GM19467 (cell line): Measurements from ENCODE around the gene PTHLH.

ENCODE experiments used
- ATAC-seq: cut with Tn5 transposase; IDR thresholded peaks from one replicate; pipeline ENCODE4 v1.9.1; 2021; ENCODE audit warnings: mild to moderate bottlenecking, moderate library complexity; ENCODE audit not compliant: unreplicated experiment

PTHLH gene

DNA sequence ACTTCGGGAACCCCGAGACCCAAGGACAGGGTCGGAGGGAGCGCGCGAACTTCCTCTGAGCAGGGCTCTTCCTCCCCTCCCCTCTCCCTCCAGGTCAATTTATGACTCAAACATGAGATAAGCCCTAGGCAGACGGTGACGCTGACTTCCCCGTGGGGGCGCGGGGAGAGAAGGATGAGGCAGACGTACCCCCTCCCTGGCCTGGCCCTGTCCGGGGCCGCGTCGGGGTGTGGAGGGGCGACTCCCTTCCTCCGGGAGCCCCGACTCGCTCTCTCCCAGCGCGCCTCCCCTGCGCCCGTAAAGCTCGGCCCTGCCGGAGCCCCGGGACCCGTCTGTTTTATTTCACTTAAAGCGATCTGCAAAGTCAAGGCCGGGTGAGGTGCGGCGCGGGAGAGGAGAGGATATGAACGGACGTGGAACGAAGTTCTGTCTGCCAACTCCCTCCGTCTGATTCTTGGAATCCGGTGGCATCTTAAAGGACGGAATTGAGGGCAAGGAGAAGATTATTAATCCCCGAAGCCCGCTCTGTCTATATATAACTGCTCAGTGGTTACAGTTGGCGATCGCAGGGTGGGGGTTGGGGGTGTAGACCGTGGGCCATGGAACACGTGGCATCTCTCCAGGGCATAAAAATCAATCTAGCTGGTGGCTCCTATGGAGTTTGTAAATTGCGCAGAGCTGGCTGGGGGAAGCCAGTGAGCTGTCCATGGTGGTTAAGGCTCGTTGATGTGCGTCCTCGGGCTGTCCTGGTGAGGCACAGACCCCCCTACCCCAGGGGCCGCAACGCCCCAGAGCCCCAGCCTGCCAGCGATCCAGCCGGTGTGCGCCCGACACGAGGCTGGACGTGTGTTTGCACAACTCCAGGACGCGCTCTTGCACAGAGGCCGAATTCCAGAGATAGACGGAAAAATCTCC is 2.9 kb upstream of the PTHLH start:
- ATAC-seq: no peak

DNA sequence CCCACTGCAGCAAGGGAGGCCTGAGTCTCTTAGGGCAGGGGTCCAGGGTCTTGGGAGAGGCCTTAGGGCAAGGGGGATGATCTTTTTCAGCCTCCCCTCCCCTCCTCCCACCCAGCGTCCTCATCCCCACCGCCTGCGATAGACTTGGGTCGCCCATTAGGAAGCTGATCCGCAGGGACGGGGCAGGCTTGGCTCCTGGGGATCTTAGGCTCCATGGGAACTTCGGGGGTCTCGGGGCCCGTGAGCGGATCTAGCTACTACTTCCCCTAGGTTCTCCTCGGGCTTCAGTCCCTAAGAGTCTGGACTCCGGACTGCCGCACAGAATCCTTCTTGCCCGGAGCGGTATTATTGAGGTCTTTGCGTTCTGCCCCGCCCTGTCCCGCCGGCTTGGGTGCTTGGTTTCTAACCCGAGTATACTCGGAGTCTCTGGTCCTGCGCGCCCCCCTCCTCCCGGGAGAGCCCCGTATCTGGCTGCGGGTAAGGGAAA is 2.2 kb upstream of the PTHLH start:
- ATAC-seq: no peak

DNA sequence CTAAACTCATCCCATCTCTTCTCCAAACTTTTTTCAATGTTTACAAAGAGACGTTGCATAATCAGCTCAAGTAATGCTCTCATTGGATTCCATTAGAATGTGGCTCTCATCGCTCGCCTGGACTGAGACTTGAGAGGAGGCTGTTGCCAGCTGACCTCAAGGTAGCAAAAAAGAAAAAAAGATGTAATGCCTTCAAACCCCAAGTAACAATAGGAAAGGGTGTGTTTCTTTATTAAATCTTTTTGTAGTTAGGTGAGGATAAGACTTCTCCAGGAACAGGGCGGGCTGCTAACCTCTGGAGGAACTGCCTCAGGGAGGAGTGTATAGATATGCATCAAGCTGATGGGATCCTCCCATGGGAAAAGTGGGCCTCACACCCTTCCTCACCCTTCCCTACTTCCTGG is 956 bp upstream of the PTHLH start:
- ATAC-seq: no peak

DNA sequence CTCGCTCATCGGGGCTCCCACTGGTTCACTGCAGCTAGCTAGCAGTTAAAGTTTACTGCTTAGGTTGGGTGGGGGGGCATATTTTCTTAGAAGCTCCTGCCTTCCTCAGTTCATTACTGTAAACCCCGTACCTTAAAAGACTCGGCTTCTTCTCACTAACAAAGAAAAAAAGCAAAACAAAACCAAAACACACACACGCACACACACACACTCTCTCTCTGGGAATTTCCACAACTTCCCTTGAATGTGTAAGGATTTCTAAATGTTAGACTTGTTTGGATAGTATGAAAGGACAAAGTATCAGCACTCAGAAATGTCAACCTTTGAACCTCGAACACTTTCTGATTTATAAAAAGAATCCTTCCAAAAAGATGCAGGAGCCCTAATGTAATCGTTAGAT is 927 bp downstream of the PTHLH start:
- ATAC-seq: no peak

DNA sequence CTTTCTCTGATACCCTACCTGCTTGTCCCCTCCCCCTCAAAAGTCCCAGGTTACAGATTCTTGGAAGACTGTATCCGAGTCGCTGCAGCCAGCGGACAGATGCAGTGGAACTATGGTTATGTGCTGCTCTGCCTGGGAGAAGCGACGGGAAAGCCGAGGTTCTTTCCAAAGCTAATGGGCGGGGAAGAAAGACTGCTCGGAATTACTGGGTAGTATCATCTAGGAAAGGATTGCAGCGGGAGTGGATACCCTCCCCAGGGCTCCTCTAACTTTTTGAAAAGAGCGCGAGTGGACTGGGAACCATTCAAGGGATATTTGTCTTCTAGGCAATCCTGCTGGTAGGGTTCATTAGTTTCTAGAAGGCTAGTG is 1.4 kb downstream of the PTHLH start:
- ATAC-seq: no peak

DNA sequence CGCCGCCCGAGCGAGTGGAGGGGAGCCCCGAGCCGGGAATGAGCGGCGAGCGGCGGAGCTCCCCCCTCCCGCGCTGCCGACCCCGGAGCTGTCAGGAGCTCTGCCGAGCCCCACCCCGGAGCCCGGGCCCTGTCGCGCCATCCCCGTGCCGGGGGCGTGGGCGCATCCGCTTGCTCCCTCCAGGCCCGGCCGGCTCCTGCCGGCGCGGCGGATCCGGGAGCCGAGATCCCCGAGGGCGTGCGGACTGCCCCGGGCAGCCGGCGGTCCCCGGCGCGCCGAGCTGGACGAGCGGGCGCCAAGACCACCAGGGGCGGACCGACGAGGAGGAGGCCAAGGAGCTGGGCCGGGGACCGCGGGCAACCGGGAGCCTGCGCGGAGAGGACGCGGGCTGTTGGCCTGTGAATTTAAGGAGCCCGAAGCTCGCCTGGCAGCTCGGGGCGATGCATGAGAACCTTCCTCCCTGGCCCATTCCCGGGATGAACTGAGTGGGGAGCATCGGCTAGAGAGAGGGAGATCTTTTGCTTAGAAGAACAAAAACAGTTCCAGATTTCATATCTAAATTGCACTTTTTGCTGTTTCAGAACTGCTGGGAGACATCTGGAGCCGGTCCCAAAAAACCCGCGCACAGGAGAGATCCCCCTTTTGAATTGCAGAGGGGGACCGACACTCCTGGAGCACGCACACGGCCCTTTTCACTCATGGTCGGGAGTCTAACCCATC is 2.0 kb downstream of the PTHLH start:
- peak; percentile 22 for ATAC-seq

DNA sequence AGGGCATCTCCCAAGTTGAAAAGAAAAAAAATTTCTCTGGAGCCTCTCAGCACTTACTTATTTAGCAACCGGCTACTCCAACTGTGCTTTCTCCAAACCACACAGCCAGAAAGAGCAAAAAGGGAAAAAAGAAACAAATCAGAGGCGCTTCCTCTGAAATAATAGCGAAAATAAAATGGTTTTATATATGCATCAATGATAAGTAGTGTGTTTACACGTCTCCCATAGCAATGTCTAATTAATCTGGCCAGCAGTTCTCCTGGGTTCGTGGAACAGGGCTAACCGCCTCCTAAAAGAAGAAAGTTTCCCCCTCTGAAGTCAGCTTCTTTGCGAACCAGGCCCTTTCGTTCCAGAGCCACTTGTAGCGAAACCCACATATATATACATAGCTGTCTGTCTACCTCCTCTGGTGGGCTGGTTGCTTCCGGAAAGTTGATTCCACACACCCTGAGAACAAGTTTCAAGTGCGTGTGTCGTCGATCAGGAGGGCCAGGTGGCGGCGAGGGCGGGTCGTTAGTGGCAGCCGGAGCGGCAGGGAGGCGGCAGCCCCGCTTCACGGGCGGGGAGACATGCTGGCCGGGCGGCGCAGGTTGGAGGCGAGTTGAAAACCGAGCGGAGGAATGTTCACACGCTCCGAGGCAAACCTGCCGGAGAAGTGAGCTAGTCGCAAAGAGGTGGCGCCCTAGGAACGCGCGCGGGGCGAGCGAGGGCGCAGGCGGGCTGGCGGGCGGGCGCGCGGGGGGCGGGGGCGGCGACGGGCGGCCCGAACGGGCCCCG is 2.7 kb downstream of the PTHLH start:
- peak; percentile 83 for ATAC-seq

DNA sequence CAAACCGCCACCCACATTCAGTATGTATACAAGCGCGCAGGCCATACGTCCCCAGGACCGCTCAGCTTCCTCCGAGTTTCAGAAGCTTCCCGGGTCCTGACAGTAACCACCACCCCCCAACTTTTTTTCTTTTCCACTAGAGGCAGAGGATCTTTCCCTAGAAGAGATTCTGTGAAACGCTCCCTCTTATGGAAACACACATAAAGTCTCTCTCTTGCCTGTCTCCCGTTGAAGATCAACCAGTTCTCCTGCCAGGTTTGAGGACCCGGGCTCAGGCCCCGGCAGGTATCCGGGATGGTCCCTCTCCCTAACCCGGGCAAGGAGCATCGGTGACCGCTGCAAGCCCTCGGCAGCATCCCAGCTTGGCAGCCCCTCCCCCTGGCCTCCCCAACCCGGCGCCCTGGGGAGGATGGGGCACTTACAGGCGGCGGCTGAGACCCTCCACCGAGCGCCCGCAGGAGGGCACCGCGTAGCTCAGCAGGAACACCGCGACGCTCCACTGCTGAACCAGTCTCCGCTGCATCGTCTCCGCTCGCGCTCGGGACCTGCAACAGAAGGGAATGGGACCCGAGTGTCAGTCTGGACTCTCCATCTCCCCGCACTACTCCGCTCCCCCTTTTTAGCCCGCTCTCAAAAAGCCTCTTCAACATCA is 3.4 kb downstream of the PTHLH start:
- ATAC-seq: no peak

DNA sequence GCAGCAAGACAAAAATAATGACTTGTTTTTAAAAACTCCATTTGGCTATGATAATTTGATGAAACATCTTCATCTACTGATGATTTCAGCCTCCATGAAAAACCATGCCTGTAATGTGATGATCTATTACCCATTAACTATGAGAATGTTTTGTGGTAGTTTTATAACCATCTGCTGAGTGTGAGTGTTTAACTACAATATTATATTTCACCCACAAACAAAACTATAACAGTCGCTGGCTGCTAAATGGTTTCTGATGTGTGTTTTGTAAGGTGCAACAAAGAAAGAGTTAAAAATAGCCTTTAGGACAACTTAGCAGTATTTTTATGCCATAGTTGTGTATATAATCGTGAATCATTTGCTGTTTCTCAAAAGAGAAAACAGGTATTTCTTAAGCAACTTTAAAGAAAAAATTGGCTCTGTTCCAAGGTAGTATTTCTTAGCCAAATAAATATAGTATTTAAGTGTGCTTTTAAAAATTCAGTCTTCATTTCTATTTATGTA is 4.9 kb downstream of the PTHLH start:
- no peak for ATAC-seq

DNA sequence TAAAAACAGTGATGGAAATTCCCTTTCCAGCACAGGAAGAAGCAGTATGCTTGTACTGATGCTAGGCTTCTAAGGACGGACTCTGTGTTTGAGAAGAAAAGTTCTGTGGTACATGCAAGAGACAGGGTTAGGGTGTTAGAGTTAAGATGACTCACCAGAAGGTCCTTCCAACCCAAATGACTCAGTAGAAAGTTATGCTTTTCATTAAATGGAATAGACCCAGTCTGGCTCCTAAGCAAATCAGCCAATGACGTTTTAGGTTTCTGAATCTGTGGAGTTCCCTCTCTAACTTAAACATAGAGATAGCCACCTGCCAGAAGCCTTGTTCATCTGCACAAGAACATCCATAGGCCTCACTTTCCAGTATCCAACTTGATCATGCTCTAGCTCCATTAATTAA is 5.7 kb downstream of the PTHLH start:
- no peak for ATAC-seq

DNA sequence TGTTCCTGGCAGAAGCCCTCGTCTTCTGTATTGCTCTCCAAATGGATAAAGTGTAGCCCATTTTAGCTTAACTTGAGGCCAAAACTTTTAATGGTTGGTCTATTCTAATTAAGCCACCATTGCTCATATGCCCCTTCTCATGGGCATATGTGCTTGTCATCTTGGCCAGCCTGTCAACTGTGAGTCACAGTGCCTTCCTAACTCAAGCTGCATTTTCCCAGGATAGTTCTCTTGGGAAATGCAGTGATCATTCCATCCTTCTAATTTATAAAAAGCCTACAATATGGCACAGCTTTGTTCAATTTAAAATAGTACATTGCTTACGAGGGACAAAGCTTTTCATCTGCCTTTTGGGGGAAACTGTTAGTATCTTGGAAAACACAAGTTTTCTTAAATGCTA is 6.6 kb downstream of the PTHLH start:
- ATAC-seq: no peak

DNA sequence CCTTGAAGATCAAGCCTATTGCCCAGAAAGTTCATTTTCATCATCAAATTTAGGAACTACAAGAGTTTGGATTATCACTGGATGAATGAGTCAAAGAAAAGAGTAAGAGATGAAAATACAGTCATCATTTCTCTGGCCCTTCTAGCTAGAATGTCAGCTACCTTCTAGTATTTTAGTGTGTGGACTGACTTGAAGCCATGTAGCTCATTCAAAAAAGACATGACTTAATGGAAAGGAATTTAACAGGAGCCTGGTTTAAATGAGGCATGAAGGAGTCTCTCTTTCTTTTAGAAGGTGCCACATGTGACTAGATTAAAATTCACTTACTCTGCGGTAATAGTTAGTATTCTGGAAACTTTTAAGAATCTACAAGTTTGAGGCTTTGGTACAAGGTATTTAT is 7.1 kb downstream of the PTHLH start:
- no peak for ATAC-seq

DNA sequence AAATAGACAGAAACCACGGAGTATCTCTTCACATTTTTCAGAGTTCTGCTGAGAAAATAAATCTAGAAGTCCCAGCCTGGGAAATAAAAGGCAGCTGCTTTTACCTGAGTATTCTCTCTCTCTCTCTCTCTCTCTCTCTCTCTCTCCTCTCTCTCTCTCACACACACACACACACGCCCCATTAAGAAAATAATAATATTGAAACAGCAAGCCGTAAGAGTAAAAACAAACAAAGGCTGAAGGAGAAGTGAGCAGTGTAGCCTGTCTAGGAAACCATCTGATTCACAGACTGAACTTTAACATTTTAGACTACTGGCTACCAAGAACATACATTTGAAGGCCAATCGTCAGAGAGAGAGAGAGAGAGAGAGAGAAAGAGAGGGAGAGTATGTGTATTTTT is 8.4 kb downstream of the PTHLH start:
- no peak for ATAC-seq

DNA sequence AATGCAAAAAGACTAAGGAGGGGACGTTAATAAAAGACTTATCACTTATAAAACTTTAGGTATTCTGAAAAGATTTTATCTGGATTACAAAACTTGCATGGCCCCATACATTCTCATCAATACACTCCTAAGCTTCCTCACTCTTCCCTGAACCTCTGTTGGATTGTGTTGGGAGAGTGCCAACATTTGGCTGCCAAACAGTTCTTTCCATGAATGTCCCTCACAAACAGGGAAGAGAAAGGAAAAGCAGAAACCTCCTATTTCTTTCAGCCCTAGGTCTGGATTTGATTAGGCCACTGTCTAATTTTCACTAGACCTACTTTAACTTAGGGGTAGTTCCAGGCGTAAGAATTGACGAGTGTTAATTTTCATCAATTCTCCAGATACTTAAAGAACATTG is 11.7 kb downstream of the PTHLH start:
- no peak for ATAC-seq

DNA sequence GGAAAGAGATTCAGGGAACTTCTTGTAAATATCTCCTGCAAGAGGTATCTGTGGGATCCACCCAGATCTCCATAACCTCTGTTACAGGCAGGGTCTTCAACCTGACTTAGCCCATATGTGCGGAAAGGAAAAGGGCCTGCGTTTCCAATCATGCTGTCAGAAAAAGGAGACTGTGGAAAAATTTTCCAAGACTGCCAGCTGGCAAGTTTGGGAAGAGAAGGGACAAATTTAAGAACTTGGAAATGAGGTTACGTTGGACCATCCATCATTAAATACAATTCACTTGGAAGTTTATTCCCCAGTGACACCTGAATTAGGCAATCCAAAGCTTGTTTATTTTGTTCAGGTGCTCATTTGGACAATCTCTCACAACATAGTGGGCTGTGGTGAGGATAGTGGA is 13.9 kb downstream of the PTHLH start:
- no peak for ATAC-seq

DNA sequence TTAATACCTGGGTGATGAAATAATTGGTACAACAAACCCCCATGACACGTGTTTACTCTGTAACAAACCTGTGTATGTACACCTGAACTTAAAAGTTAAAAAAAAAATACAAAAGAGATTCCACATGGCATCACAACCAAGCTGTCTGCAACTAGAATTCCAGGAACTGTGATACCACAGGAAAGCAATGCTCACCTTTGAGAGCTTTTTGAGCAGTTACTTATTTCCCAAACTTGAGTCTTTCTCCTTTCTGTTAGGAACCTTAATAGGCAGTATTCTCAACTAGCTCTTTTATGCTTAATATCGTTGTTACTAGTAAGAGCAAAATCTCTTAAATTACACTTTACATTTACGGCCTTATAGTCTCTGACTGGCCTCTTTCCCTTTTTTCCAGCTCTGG is 15.2 kb downstream of the PTHLH start:
- ATAC-seq: no peak

DNA sequence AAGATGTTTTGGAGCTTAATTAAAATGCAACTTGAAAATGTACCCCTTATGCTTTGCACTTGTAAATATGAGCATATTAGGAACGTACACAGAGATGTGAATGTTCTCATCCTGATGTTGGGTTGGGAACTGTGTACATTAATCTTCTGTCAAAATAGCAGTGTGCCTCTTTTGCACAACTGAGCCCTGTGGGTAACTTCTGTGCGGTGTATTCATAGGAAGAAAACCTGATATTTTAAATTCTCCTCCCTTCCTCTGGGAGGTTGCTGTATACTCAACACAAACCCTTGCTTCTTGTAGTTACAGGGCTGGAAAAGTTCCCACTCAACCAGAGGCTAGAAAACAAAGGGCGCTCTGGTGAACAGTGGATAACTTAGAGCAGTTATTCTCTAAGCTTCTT is 18.7 kb downstream of the PTHLH start:
- ATAC-seq: no peak

DNA sequence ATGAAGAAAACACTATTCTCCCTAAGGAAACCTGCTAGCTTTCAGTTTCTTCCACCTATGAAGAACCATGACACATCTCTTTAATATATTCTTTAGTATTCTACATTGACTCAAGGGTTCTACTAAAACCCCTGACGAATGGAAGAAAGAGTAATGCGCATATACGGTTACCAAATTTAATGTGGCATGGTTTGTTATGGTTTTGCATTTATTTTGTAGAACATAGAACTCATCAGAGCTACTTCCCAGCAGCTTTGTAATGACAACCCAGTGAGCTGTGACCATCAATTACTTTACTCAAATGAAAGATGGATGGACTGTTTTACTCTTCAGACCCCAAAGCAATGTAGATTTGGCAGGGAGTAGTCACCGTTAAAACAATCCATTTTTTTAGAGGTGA is 19.2 kb downstream of the PTHLH start:
- no peak for ATAC-seq

DNA sequence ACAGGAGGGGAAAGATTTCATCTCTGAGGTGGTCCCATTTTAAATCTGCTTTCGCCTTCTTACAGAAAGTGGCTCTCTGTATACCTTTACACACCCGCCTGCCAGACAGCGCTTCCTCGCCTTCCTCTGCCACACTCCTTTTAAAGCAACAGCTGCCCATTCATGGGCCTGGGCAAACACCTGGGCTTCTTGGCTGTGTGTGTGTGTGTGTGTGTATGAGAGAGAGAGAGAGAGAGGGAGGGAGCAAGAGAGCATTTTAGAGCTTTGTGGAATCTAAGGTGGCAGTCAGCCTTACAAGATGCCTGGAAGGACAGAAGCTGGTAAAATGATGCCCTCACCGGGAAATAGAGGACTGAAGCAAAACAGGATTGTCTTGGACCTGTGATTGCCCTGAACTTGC is 20.0 kb downstream of the PTHLH start:
- no peak for ATAC-seq

DNA sequence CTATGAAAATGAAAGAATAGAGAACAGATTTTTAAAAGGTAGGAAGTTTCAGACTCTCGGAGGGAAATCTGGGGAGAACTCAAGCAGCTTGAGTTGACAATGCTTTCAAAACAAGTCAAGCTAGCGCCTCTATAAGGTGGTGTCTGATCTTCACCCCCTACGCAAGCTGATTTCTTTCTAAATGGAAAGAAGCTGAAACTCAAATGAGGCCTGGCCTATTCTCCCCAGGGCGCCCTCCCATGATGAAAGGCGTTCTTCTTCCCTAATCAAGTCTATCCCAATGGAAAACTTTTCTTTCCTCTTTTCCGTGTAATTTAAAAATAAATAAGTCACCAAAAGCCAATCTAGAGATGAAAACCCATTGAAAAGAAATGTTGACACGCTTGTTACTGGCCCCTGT is 20.6 kb downstream of the PTHLH start:
- ATAC-seq: no peak

DNA sequence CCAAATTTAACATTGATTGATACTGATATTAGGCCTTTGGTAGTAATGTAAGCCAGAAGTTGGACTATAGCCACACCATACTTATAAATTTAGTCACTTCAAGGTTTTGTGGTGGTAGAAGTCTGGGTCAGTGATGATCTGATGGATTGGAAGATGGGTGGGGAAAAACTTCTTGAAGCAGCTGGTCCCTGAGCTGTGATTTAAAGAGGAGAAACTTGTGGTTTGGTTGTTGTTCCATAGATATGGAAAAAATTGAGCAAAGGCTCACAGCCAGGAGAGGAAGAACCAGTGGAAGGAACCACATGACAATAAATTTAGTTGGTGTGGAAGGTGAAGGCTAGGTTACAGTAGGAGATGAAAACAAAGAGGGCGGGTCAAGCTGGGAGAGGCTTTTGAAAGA is 26.1 kb downstream of the PTHLH start:
- ATAC-seq: no peak
